ENCODE measurements around the gene SASH1.

The SASH1 gene
- 2.3 to 4.8 (median 3.5) reads per million in 4 donors for total RNA-seq

DNA sequence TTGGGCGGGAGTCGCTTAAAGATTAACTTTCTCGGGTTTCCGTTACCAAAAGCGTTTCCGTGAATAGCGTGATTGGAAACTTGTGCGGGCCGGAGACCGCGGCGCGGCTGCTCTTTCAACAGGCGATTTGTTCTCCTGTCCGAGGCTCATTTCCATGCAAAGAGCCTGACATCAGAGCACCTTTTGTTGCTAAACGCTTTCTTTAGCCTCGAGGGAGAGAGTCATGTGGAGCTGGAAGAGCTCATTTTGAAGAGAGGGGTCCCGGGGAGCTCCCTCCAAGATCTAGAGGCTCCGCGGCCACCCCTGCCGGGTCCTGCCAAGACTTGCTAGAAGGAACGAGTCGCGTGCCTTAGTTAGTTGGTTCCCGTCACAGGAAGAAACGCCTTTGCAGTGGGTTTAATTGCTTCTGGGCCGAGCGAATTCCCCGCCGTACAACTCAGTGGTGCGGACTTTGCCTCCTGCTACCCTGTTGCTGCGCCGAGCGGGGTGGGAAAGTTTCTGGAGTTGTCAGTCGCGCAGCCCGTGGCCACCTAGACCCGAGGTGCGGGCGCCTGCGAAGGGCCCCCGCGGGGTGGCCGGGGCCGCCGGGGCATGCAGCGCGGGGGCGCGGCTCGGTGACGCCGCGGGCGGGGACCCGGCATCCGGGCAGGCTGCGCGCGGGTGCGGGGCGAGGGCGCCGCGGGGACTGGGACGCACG lies at the start of gene SASH1:
TSS of gene SASH1 (plus strand) at position 489 of the 697 bp plus-strand sequence. CDS start 230 bp downstream, outside the sequence.
- DNase-seq = peak in 1 of 5 donors; percentile 22

DNA sequence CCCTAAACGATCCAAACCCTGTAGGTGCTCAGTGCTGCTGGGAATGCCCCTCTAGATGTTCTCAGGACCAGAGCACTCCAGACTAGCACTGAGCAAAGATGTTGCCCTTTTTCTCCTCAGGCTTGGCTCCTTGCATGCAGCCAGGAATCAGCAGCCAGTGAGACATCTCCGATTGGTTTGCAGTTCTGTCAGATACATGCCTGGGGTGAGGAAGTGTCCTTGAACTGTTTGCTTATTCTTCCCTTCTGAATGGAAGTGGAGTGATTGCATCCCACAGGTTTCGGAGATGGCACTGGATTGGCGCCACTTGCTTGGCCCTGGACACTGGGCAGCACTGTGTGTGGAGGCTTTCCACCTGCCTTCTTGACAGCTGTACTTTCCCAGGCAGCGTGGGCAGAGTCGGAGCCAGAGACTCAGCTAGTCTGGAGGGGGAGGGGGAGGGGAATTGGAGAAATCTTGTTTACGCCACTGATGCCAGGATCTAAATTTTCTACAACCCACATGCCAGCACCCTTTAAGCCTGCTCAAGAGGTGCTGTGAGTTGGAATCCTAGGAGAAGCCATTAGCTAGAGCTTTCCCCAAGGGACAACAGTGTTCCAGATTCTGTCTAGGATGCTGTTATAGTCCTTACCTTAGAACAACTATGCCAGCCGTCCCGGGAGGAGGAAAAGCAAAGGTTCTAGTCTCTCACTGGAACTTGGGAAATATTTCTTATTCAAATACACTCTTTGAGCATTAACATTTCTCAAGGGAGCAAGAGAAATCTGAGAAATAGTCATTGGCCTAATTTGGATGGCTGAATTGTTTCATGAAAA lies 49.2 kb upstream of the SASH1 start:
- no peak for DNase-seq

DNA sequence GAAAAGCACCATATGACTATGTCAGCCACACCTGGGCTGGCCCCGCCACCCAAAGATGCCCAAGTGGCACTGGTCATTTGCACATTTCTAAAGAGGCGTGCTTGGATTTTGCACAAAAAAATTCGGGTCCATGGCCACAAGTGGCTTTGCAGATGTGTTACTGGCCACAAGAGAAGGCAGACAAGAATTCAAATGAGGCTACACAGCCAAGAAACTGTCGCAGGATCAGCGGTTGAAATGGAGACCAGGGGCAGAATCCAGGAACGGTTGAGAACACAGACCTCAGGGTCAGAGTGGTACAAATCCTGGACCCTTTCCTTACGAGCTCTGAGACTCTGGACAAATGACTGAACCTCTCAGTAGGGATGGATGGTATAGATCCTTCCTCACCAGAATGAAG lies 48.6 kb upstream of the SASH1 start:
- no peak for DNase-seq

DNA sequence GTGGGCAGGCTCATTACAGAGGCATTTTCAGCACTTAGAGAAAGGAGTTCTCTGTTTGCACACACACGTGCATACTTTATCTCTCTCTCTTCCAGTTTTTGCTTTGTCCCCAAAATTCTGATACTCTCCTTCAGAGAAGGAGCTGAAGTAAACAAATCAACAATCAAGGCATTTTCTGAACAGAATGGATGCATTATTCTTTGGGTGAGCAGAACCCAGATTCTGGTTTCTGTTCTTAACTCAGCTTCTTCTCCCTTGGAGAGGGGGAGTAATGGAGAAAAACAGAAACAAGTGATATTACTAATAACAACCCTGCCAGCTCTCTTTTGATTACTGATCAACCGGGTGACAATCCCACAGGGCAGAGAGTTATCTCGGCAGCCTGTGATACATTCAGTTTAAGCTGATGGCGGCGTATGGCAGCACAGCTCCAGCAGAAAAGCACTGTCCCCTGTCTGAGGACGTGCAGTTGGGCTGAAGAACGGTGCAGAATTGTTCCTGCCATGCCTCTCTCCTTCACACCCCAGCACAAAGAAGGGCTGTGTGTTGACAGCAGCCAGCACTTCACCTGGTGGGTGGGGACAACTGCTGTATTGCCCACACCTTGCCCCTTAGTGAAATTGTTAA lies 47.3 kb upstream of the SASH1 start:
- no peak for DNase-seq

DNA sequence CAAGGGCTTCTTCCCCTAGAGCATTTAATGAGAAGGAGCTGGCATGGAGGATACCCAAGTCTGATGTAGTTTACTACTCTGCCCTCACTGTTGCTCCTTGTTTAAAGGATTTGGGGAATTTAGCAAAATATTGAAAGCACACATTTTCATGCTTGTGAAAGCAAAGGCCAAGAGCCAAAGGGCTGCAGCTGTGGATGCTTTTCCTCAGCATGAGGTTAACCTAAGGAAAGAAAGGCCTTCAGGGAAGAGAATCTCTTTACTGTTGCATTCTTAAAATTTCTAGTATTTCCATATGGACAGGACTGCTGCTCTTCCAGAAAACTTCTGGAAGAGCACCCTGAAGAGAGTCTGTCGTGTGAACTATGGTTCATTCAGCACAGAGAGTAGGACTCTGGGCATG lies 45.9 kb upstream of the SASH1 start:
- DNase-seq = no peak

DNA sequence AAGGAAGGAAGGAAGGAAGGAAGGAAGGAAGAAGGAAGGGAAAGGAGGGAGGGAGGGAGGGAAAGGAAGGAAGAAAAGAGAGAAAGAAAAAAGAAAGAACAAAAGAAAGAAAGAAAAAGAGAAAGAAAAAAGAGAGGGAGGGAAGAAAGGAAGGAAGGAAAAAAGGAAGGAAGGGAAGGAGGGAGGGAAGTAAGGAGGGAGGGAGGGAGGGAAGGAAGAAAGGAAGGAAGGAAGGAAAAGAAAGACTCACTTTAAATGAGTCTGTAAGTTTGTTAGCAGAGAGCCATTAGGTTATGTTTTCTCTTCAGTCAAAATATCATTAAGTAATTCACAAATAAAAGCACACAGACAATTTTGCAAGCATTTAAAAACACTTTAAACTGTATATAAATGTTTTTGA lies 44.0 kb upstream of the SASH1 start:
- DNase-seq = no peak

DNA sequence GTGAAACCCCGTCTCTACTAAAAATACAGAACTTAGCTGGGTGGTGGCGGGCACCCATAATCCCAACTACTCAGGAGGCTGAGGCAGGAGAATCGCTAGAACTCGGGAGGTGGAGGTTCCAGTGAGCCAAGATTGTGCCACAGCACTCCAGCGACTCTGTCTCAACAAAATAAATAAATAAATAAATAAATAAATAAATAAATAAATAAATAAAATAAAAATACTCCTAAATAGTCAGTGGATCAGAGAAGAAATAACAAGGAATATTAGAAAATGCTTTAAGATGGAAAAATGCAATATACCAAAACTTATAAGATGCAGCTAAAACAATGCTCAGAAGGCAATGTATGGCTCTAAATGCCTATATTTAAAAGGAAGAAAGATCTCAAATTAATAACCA lies 39.0 kb upstream of the SASH1 start:
- no peak for DNase-seq

DNA sequence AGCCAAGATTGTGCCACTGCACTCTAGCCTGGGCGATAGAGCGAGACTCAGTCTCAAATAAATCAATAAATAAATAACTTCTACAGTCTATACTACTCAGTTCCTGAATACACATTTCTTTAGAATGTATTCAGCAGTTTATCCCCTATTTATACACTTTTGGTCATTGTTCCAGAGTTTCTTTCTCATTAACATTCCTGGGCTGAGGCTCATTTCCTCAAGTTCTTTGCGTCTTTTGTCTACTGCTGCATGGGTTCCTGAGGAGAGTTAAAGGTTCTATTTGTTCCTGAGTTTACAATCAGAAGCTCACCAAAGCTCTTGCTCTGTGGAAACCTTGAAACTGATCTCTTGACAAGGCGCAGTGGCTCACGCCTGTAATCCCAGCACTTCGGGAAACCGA lies 37.7 kb upstream of the SASH1 start:
- no peak for DNase-seq

DNA sequence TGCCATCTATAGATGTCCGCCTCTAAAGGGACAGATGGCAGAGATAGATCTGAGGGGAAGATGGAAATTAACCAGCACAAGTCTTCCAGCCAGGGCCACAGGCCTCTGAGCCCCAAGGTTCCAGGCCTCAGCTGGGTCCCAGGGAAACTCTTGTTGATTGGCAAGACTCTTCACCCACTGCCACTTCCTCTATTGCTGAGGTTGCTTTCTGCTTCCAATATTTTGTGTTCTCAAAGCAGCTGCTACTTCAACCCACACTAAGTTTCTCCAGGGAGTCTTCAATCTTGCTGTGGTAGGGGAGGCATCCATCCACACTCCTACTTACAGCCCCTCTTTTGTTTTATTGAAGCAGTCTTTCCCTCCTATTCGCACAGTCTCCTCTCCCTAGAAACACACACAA lies 36.4 kb upstream of the SASH1 start:
- DNase-seq = no peak

DNA sequence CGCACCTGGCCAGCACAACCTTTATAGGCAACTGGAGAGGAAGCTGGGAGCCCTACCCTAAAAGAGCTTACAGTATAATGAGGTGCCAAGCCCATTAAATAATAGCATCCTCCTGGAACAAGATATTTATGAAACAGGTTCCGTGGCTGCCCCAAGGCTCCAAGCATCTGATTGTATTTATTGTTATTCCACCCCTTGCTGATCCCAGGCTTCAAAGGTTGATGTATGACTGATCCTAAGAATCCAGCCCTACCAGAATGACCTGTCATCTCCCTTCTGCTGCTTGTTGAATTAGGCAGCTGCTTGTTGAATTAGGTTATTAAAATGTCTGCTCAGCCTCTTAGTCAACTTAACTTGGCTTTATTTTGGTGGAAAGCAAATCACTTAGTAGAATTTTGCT lies 35.2 kb upstream of the SASH1 start:
- DNase-seq = no peak

DNA sequence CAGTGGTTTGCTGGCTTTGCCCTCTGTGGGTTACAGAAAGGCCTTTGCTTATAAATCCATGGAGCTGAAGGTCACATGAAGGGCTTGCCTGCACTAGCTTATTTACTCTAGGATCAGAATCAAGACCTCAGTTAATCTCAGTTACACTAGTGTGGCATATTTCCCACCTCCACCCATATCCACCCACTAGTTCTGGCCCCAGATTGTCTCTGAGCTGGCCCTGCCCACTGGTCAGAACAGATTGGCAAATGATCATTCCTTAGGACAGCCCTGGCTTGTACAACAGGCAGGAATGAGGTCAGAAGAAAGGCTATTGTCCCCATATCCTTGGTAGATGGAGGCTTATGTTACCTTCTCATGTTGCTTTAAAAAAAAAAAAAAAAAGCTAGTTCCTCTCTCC lies 33.3 kb upstream of the SASH1 start:
- no peak for DNase-seq

DNA sequence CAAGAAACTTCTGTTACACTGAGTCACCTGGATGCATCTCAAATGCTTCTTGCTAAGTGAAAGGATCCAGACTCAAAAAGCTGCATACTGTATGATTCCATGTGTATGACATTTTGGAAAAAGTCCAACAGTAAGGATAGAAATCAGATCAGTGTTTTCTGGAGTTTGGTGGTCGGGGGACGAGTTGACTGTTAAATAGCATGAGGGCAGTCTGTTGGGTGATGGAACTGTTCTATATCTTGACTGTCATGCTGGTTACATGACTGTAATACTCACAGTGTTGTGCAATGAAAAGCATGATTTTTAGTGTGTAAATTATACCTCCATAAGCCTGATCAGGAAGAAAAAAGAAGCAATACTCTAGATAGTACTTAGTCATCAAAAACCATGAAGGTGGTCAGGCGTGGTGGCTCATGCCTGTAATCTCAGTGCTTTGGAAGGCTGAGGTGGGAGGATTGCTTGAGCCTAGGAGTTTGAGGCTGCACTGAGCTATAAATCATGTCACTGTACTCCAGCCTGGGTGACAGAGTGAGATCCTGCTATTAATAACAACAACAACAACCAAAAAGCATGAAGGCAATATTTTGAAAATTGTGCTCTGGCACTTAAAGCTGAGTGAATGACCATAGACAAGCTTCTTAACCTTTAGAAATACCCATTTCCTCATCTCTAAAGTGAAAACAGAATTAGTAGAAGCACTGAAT lies 30.5 kb upstream of the SASH1 start:
- no peak for DNase-seq

DNA sequence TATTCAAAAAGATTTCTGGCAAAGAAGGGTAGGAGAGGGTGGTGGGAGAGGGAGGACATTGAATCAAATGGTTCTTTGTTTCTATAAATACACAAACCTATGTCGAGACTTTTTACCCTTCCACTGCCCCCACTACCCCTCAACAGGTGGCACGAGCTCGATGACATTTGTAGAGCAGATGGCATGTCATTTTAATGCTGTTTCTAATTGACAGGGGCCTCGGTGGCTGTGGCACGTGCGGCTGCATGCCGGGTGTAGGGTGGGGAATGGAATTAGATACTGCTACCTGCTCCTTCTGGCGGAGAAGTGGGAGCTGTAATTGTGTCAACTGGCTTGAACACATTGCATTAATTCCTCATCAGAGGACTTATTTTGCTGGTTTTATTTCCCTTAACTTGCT lies 29.1 kb upstream of the SASH1 start:
- no peak for DNase-seq

DNA sequence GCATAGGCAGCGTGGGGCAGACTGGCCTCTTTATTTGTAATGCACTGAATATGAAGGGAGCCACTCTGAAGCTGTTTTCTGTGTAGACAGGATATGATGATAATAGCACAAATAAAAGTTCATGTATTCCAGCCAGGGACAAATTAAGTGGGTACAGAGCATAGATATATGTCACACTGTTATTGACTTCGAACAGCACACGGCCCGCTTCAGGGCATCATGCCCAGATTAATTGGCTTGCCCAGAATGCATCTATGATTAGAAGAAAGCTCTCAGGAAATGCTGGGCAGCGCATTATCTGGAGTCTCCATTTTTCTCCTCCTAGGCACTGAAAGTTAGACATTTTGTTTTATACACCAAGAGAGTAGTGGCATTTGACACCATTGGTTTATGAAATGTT lies 26.3 kb upstream of the SASH1 start:
- no peak for DNase-seq

DNA sequence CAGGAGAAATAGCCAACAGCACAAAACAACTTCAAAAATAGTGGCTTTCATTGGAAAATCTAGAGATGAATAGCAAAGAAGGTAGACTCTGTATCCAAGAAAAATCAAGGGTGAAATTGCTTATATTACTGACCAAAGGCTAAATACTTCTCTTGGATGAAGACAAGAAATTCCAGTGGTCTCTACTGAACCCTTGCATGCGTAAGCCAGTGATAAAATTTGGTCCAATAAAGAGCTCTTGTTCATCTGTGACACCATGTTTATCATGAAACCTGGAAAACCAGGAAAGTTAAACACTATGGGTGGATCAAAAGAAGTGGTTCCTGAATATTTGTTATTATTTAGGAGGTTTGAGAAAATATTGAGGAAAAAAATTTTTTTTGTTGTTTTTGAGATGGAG lies 25.6 kb upstream of the SASH1 start:
- no peak for DNase-seq

DNA sequence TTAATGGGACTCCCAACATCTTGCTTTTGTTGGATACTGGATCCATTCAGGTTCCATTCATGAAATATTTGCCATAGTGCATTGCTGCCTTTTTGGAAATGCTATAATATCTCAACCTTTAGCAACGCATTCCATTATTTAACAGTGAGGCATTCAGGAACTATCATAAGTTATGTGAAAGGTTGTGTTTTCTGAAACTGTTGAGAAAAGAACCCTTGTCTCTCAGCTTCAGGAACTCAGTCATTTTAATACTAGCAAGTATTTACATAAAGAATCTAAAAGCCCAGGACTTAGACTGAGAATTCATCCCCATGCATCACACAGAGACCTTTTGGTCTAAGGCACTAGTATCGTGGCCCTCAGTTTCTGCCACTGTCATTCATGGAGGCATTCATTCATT lies 24.9 kb upstream of the SASH1 start:
- no peak for DNase-seq

DNA sequence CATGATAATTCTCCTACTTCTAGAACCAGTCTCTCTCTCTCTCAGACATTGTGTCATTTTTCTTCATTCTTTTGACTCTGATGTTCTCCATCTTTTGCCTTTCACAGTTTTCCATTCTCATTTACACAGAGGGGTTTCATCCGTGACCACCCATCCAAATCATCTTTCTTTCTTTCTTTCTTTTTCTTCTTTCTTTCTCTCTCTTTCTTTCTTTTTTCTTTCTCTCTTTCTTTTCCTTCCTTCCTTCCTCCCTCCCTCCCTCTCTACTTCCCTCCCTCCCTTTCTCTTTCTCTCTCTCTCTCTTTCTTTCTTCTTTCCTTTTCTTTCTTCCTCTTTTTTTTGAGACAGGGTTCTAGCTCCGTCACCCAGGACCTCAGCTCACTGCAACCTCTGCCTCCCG lies 19.9 kb upstream of the SASH1 start:
- no peak for DNase-seq

DNA sequence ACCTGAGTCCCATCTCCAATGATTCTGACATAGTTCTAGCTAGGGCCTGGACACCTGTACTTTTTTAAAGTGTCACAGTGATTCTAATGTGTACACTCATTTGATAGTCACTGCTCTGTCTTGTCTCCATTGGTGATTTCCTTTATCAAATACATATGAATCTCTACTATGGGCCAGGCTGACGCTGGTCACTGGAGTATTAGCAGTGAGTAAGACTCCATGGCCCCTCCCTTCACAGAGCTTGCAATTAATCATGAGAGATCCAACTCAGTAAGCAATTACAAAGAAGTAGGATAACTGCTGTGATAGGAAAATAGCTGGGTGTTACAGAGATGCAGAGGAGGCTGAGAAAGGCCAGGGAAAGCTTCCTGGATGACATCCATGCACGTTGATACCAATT lies 19.3 kb upstream of the SASH1 start:
- no peak for DNase-seq

DNA sequence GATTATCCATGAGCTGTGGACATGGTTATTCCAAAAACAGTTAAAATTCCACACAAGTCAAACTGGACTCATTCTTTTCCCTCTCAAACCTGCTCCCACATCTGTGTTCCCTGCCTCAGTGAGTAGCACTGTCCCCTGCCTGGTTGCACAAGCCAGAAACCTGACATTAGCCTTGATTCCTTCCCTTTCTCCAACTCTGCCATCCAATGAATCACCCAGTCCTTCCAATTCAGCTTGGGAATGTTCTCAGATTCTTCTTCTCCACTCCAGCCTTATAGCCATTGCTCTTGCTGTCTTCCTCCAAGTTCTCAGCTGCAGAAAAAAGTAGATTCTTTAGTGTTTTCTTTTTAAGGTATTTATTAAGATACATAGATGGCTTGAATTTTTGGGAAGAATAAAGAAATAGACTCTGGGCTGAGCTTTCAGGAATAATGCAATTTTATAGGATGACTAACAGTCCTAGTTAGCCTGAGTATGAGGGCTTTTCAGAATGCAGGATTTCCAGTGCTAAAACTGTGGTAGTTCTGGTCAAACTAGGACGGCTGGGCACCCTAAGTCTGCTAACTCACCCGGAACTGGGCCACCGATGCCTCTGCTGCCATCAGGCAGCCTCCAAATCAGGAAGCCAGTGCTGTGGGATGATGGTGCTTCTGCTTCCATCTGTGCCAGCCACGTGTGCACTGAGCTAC lies 18.2 kb upstream of the SASH1 start:
- DNase-seq = no peak

DNA sequence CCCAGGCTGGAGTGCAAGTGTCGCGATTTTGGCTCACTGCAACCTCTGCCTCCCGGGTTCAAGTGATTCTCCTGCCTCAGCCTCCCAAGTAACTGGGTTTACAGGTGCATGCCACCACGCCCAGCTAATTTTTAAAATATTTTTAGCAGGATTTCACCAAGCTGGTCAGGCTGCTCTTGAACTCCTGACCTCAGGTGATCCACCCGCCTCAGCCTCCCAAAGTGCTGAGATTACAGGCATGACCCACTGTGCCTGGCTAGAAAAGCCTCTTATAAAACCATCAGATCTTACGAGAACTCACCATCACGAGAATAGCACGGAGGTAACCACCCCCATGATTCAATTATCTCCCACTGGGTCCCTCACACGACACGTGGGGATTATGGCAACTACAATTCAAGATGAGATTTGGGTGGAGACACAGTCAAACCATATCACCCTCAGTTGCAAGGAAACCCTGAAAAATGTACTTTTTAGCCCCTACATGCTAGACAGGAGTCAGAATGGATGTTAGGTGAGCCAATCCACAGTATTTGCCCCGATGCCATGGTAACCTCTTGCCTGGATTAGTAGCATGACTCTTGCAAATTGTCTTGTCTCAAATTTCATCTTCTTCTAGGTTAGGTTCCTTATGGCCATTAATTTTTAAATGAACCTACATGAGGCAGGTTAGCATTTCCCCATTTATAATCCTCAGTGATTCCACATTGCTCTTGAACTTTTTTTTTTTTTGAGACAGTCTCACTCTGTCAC lies 17.1 kb upstream of the SASH1 start:
- DNase-seq = no peak

DNA sequence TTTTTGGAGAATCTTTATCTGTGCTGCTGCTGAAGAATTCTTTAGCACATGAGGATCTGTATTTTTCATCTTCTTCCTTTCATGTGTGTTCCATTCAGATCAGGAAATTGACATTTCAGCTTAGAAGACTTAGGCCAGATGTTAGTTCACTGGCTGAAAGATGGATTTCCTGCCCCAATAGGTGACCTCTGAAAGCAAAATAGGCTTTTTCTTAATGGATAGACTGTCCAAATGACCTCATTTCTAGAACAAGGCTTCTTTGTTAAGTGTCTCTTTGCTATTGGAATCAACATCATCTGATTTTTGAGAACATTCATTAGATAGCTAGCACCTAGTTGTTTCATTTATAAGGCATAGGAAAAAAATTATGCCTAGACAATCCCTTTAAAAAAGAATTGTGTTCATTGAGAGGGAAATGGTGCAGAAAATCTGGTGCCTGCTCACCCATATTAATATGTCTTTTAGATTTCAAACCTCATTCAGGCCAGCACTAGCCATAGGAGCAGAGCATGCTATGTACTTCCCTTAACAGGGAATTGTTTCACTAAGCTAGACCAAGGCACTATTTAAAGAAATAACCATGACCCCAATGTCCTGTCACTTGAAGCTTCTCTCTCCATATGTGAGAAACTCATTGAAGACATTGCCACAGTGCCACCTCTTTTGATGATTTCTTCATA lies 13.6 kb upstream of the SASH1 start:
- DNase-seq = no peak

Measured in T-helper 1 cell (primary cell).